Neural progenitor cell (in vitro differentiated cells): Measurements from ENCODE around the gene BMPR1B.

ENCODE experiments used
- CTCF ChIP-seq: fragments of 200-600 bp; sonication (generic); IDR thresholded peaks from 2 replicates; pipeline ENCODE4 v1.5.1; 2017; ENCODE audit warnings: antibody characterized with exemption, mild to moderate bottlenecking
- EZH2 ChIP-seq: fragments of 200-600 bp; sonication (generic); IDR thresholded peaks from 2 replicates; pipeline ENCODE4 v1.6.1; 2017; ENCODE audit warnings: antibody characterized with exemption, mild to moderate bottlenecking, moderate library complexity
- EZH2phosphoT487 ChIP-seq: fragments of 200-600 bp; sonication (generic); IDR thresholded peaks from 2 replicates; pipeline ENCODE4 v1.6.1; 2017; ENCODE audit warnings: antibody characterized with exemption

- TF ChIP-seq CTCF (no peak), EZH2 (no peak), EZH2phosphoT487 (no peak)
Observed at GRCh38 chr4:95085124-95085833, 327.5 kb downstream of the BMPR1B start.
